Suppressor macrophage treated with lipopolysaccharide for 4 hours (primary cell): Measurements from ENCODE around the gene GULP1.
A peak's percentile ranks its signal among the peaks of the same experiment; 100 is the strongest.
"Not testable (repeated sequence)": the region's sequence is repeated elsewhere in the genome, so short reads cannot be mapped to it uniquely, and the experiment has no call there.

ENCODE experiments used
- DNase-seq: peaks from one replicate; pipeline ENCODE4 v3.0.0-alpha.2; 2020

Gene GULP1

GRCh38 chr2:188435115-188435514 lies 143.4 kb downstream of the GULP1 start:
- DNase-seq: no peak

GRCh38 chr2:188437537-188437936 lies 145.9 kb downstream of the GULP1 start:
- DNase-seq: no peak

- DNase-seq: no peak
Measured at GRCh38 chr2:188439986-188440385, 148.3 kb downstream of the GULP1 start.

- no peak for DNase-seq
Measured at GRCh38 chr2:188440849-188441248, 149.2 kb downstream of the GULP1 start.

- no peak for DNase-seq
Measured at GRCh38 chr2:188441288-188441947, 149.7 kb downstream of the GULP1 start.

GRCh38 chr2:188443207-188443606 lies 151.5 kb downstream of the GULP1 start:
- DNase-seq: no peak

- no peak for DNase-seq
Measured at GRCh38 chr2:188444106-188444835, 152.6 kb downstream of the GULP1 start.

GRCh38 chr2:188449561-188449960 lies 157.9 kb downstream of the GULP1 start:
- DNase-seq: no peak

GRCh38 chr2:188449971-188450370 lies 158.3 kb downstream of the GULP1 start:
- peak; percentile 6 for DNase-seq

- no peak for DNase-seq
Measured at GRCh38 chr2:188450732-188451483, 159.2 kb downstream of the GULP1 start.

GRCh38 chr2:188452084-188452483 lies 160.4 kb downstream of the GULP1 start:
- no peak for DNase-seq

- no peak for DNase-seq
Measured at GRCh38 chr2:188456114-188456909, 164.6 kb downstream of the GULP1 start.

GRCh38 chr2:188459061-188459460 lies 167.4 kb downstream of the GULP1 start:
- no peak for DNase-seq

- DNase-seq: not testable (repeated sequence)
Measured at GRCh38 chr2:188466078-188466477, 174.4 kb downstream of the GULP1 start.

GRCh38 chr2:188466761-188467160 lies 175.1 kb downstream of the GULP1 start:
- no peak for DNase-seq

- no peak for DNase-seq
Measured at GRCh38 chr2:188471166-188471565, 179.5 kb downstream of the GULP1 start.

- no peak for DNase-seq
Measured at GRCh38 chr2:188473306-188473705, 181.6 kb downstream of the GULP1 start.

- no peak for DNase-seq
Measured at GRCh38 chr2:188474316-188474715, 182.6 kb downstream of the GULP1 start.

GRCh38 chr2:188475945-188476344 lies 184.3 kb downstream of the GULP1 start:
- DNase-seq: no peak

GRCh38 chr2:188477564-188478103 lies 186.0 kb downstream of the GULP1 start:
- DNase-seq: no peak

- no peak for DNase-seq
Measured at GRCh38 chr2:188478724-188479123, 187.1 kb downstream of the GULP1 start.

- DNase-seq: no peak
Measured at GRCh38 chr2:188481474-188481873, 189.8 kb downstream of the GULP1 start.

- DNase-seq: no peak
Measured at GRCh38 chr2:188485496-188485895, 193.8 kb downstream of the GULP1 start.
